Right kidney (tissue), 9 donors: ENCODE results near the gene VGLL1.

Source experiments
- DNase-seq: peaks from one replicate; pipeline ENCODE4 v3.0.0-alpha.2; 2016
- long read RNA-seq, 8 donors: transcript quantifications; one replicate each; lab custom pipeline, GENCODE V29; 2026

VGLL1 gene
- long read RNA-seq, donor 1, partial matches to known transcripts: 0 of 3 reads
- long read RNA-seq, donor 1, other reads (novel, unspliced or antisense): 0 of 3 reads
- long read RNA-seq, donor 2, partial matches to known transcripts: 0 of 1 reads
- long read RNA-seq, donor 2, other reads (novel, unspliced or antisense): 0 of 1 reads
- long read RNA-seq, donor 3, partial matches to known transcripts: 0 of 1 reads
- long read RNA-seq, donor 3, other reads (novel, unspliced or antisense): 0 of 1 reads
- long read RNA-seq, donor 4, partial matches to known transcripts: 0 of 1 reads
- long read RNA-seq, donor 4, other reads (novel, unspliced or antisense): 0 of 1 reads
- long read RNA-seq, donor 5, partial matches to known transcripts: 0 of 3 reads
- long read RNA-seq, donor 5, other reads (novel, unspliced or antisense): 0 of 3 reads
- long read RNA-seq, donor 6, partial matches to known transcripts: 0 of 2 reads
- long read RNA-seq, donor 6, other reads (novel, unspliced or antisense): 0 of 2 reads
- long read RNA-seq, donor 7, partial matches to known transcripts: 0 of 2 reads
- long read RNA-seq, donor 7, other reads (novel, unspliced or antisense): 0 of 2 reads
- long read RNA-seq, donor 8, partial matches to known transcripts: 0 of 1 reads
- long read RNA-seq, donor 8, other reads (novel, unspliced or antisense): 0 of 1 reads

- DNase-seq: no peak
Measured at GRCh38 chrX:136531951-136532350, at the start of gene VGLL1. TSS of gene VGLL1 (plus strand) at chrX:136532215. CDS start at chrX:136536021, 3,806 bp downstream.

- no peak for DNase-seq
Measured at GRCh38 chrX:136487647-136488046, 44.4 kb upstream of the VGLL1 start, which contains the start of gene BRS3. TSS of gene BRS3 (plus strand) at chrX:136487947. CDS start at chrX:136488115, 168 bp downstream.

- no peak for DNase-seq
Measured at GRCh38 chrX:136488706-136489105, 43.3 kb upstream of the VGLL1 start.

- no peak for DNase-seq
Measured at GRCh38 chrX:136491832-136492231, 40.2 kb upstream of the VGLL1 start.

- DNase-seq: no peak
Measured at GRCh38 chrX:136493011-136493410, 39.0 kb upstream of the VGLL1 start.

- DNase-seq: no peak
Measured at GRCh38 chrX:136495043-136495442, 37.0 kb upstream of the VGLL1 start.

GRCh38 chrX:136496186-136496763 lies 35.7 kb upstream of the VGLL1 start:
- DNase-seq: no peak

GRCh38 chrX:136496764-136497555 lies 35.1 kb upstream of the VGLL1 start:
- DNase-seq: peak; percentile 84

- peak; percentile 64 for DNase-seq
Measured at GRCh38 chrX:136497556-136498052, 34.4 kb upstream of the VGLL1 start, which contains the start of gene HTATSF1. TSS of gene HTATSF1 (plus strand) at chrX:136497592. CDS start at chrX:136497685, 93 bp downstream.

GRCh38 chrX:136519069-136519468 lies 12.9 kb upstream of the VGLL1 start:
- DNase-seq: no peak

GRCh38 chrX:136523770-136524169 lies 8.2 kb upstream of the VGLL1 start:
- DNase-seq: no peak

- DNase-seq: no peak
Measured at GRCh38 chrX:136525738-136526606, 6.0 kb upstream of the VGLL1 start.

- DNase-seq: no peak
Measured at GRCh38 chrX:136528645-136529315, 3.2 kb upstream of the VGLL1 start.

GRCh38 chrX:136529795-136530194 lies 2.2 kb upstream of the VGLL1 start:
- DNase-seq: no peak

- DNase-seq: no peak
Measured at GRCh38 chrX:136534131-136534530, 2.1 kb downstream of the VGLL1 start.

- DNase-seq: no peak
Measured at GRCh38 chrX:136538811-136539210, 6.8 kb downstream of the VGLL1 start.

GRCh38 chrX:136540226-136540625 lies 8.2 kb downstream of the VGLL1 start:
- no peak for DNase-seq

- DNase-seq: no peak
Measured at GRCh38 chrX:136541294-136541693, 9.3 kb downstream of the VGLL1 start.

- no peak for DNase-seq
Measured at GRCh38 chrX:136542281-136542680, 10.3 kb downstream of the VGLL1 start.

- no peak for DNase-seq
Measured at GRCh38 chrX:136546371-136546781, 14.4 kb downstream of the VGLL1 start.
